Measurements from ENCODE around the gene DMC1.

The DMC1 gene

DNA sequence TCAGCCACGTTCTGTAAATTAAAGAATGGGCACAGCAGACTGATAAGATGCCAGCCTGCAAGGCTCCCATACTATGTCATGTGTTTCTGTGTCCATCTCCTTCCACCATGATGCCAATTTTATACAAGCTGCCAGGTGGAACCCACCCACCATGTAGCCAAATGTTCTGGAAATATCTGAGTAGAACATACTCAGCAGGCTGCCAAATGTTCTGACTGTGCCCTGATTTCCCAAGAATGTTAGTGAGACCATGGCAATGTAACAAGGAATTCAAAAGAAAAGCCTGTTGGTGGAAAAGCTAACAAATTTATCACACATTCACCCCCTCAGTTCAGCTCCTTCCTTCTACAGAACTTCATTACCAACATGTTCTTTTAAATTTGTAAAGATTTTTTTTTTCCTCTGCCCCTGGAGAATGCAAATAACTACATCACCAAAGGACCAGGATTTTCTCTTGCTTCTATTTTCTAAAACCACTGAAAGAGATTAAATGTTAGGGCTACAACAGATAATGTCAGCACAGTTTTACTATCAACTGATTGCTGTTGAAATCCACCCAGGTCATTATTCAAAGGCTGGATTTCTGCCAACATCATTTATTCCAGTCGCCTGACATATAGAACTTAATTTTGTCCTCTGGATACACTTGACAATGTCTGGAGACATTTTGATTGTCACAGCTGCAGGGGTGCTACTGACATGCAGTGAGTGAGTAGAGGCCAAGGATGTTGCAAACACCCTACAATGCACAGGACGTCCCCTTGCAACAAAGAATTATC, 3.1 kb downstream of the DMC1 start:
- no peak for DNase-seq

DNA sequence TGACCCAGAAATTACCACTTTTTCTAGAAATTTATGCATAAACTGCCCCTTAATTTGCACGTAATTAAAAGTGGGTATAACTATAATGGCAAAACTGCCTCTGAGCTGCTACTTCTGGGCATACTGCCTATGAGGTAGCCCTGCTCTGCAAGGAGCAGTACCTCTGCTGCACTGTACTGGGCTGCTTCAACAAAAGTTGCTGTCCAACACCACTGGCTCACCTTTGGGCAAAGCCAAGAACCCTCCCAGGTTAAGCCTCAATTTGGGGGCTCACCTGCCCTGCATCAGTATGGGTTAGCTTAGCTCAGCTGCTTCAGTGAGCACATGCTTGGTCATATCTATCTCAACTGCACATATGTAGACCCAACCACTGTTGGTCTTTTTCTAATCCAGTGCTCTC, 4.5 kb downstream of the DMC1 start:
- DNase-seq, result no peak

DNA sequence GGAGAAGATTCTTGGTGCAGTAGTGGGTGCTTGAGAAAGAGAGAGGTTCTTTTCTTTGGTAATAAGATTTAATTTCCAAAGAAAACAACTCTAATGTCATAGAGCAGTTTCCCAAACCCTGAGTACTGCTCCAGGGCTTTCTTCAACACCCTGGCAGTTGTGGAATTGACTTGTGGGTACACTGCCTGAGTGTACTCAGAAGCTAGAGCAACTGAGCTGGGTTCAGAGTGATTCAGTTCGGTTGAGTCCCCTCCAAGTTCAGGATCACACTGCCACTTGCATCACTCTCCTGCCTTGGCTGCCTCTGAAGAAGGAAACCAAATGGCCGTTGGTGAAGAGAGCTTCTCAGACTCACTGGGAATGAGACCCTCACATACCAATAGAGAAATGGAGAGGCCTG, 5.3 kb downstream of the DMC1 start:
- DNase-seq, result no peak

DNA sequence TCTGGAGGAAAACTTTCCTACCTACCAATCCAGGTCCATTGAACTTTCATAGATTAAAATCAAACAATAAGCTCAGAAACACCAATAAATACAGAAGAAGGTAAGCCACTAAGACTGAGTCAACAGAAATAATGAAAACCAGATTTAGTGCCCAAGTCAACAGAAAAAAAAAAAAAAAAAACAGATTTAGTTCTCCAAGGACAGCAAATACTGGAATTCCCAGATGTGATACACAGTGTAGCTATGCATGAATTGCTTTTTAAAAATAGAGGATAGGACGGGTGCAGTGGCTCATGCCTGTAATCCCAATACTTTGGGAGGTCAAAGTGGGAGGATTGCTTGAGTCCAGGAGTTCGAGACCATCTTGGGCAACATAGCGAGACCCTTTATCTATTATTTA, 15.7 kb downstream of the DMC1 start:
- no peak for DNase-seq

DNA sequence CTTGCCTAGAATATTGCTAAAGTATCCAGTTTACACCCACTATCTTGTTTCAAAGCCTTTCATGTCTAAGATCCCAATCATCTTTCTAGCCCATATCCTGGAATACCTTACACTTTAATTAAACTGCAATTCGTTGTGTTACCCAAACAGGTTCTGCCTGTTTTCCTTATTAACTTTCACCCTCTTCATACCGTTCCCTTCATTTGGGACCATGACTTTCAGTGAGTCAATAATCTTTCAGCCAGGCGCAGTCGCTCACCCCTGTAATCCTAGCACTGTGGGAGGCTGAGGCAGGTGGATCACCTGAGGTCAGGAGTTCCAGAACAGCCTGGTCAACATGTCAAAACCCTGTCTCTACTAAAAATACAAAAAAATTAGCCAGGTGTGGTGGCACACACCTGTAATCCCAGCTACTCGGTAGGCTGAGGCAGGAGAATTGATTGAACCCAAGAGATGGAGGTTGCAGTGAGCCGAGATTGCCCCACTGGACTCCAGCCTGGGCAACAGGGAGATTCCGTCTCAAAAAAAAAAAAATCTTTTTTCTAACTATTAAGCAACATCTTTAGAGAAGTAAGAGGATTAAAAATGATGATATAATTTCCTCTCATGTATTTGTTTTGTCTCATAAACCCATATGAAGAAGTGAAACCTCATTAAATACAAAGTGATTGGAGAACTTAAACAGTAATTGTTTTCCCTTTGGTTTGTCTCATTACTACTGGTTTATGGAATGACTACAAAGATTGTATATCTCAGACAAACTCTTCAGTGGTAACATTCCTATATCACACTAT, 20.7 kb downstream of the DMC1 start:
- no peak for DNase-seq

DNA sequence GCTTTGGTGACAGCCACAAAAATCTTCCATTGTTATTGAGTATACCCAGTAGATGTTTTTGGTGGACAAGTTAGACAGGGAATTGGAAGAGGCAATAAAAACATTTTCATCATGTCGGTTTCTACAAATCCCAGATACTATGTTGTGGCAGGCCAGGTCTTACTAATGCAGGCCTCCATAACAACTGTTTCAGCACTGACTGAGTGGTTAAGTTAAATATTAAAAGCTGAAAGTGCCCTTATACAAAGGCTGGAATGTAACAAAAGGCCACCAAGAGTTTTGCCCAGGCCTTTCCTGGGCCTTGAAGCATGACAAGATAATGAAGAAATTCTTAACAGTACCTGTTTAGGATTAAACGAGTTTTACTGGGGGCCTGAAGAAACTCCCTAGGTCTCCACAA, 29.3 kb downstream of the DMC1 start:
- DNase-seq, result no peak

DNA sequence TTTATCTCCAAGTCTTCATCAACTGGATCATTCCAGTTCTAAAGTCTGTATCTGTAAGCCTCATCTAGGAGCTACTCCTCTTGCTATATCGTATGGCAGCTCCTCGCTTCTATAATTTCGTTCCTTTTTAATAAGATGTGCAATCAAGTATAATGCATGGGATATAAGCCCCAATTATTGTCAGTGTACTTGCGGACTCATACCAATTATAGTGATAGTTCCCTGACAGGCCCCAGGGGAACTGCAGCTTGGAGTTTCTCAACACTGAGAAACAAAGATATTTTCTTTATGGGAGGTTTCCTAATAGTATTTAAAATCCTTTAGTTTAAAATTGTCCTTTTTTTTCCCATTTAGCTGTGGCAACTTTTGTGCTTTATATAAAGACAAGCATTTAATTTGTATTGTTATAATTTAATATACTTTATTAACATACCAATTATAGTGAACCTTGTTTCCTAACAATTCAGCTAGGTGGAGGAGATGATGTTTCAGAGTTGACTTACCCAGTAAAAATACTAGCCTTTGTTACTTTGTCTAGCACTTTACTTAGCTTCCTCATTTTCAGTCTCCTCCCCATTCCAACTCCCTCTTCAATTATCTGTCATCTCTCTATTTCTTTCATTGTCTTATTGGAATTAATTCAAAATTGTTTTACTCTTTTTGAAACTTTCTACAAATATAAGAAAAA, 38.6 kb downstream of the DMC1 start:
- DNase-seq, result no peak

DNA sequence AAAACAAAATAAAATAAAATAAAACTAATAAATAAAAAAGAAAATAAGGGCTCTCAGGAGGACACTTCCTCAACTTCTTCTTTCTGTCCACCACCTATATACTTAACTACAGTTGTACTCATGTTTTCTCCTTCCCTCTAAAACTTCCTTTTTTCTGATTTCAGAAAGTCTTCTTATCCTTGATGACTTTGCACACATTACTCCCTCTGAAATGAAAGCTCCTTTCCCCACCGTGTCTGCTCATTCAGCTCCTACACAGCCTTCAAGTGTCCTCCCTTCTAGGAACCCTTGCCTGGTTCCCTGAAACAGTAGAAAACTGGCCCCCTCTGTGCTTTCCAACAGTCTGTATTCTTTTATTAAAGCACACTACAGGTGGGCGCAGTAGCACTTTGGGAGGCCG, 45.6 kb downstream of the DMC1 start:
- DNase-seq, result no peak

DNA sequence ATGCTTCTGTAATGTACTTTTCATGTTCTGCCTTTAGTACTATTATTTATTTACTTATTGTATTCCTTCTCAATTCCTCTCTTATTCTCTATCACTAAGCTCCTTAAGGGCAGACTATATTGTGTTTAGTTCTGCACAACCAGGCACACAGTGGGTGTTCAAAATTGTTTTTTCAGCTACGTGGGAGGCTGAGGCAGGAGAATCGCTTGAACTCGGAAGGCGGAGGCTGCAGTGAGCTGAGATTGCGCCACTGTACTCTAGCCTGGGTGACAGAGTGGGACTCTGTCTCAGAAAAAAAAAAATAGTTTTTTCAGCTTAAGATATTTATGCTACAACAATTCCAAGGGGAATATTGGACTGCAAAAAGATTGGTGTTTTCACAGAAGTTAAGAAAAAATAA, 46.5 kb downstream of the DMC1 start:
- DNase-seq, result no peak

DNA sequence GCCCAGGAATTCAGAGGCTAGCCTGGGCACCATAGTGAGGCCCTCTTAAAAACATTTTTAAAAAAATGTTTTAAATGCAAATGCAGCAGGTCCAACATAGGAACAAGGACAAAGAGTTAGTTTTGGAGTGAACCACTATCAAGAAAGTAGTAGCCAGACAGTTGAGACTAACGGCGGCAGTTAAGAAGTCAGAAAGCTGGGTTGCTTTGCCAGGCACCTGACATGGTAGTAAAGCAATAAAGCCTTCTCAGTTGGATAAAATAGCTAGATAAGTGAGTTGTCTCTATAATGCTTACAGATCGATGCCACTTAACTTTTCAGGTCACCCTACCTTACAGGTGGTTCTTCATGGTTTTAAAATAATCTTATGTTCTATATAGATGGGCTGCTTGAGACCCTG, 47.0 kb downstream of the DMC1 start:
- no peak for DNase-seq

DNA sequence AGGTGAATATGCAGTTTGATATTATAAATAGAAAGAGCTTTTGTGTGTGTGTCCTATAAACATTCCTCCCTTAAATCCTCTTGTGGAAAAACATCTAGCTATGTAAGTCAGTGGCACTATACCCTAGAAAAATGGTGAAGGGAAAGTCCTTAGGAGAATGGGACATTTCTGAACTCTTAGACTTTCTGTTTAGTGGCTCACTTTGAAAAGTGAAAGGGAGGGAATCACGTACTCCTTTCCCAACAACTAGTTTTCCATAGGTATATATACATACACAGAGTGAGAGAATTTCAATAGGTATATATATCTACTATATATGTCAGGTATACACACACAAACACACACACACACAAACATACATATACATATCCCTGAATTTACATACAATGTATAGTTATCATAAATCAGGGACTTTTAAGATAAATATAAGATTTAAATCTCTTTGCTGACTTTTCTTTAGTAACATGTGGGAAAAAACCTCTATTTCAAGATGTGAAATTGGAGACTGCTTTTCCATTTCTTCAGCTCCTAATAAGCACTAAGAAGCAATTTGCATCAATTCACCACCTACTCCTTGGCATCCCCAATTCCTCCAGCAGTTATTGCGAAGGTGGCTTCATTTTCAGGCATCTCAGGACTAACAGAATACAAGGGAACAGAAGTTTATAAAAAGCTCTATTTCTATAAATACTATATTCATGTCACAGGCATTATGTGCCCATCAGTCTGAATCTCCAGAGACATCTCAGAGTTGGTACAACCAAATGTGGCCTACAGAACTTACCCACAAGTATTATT, 50.3 kb downstream of the DMC1 start:
- DNase-seq, result no peak

DNA sequence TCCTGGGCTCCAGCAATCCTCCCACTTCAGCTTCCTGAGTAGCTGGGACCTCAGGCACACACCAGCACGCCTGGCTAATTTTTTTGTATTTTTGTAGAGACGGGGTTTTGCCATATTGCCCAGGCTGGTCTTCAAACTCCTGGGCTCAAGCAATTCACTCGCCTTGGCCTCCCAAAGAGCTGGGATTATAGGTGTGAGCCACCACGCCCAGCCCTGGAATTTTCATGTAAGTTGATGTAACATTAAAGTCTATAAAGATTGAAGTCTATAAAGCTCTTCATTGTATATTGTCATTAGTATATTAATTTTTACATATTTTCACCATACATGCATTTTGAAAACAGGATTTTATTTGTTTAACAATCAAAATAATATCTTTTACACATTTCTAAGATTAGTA, 51.4 kb downstream of the DMC1 start:
- no peak for DNase-seq

DNA sequence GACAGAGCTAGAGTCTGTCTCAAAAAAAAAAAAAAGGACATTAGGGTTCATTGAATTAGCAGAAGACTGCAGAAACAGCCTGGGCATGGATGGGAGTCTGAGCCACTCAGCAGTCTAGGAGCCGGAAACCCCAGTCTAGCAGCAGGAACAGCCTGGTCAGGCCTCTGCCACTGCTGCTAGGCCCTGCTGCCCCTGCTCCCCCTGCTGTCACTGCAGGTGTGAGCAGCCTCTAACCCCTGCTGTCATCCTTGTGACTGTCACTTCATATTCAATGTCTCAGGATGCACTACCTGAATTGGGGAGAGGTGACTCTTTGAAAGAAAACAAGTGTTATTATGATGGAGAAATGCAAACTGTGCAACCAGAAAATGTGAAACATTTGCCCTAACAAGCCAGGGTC, 56.9 kb downstream of the DMC1 start:
- peak in 1 of 2 donors; percentile 29 for DNase-seq

DNA sequence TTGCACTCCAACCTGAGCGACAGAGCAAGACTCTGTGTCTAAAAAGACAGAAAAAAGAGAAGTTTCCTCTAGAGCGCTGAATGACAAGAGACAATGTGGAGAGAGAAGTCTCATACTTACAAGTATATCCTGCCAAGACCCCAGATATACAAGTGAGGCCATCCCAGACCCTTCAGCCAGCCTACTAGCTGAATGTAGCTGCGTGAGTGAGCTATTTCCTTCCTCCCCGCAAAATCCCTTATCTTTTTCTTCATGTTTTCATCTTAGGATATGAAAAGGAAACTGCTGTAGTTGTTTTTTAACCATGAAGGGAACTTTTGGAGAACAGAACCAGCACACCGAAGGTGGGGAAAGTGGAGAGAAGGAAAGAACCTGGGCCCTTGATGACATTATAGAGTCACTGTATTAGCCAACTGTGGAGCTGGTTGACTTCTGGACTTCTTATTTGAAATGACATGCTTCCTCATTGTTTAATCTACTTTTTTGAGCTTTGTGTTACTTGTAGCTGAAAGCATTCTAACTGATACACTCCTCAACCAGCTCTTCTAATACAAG, 59.5 kb downstream of the DMC1 start:
- no peak for DNase-seq

DNA sequence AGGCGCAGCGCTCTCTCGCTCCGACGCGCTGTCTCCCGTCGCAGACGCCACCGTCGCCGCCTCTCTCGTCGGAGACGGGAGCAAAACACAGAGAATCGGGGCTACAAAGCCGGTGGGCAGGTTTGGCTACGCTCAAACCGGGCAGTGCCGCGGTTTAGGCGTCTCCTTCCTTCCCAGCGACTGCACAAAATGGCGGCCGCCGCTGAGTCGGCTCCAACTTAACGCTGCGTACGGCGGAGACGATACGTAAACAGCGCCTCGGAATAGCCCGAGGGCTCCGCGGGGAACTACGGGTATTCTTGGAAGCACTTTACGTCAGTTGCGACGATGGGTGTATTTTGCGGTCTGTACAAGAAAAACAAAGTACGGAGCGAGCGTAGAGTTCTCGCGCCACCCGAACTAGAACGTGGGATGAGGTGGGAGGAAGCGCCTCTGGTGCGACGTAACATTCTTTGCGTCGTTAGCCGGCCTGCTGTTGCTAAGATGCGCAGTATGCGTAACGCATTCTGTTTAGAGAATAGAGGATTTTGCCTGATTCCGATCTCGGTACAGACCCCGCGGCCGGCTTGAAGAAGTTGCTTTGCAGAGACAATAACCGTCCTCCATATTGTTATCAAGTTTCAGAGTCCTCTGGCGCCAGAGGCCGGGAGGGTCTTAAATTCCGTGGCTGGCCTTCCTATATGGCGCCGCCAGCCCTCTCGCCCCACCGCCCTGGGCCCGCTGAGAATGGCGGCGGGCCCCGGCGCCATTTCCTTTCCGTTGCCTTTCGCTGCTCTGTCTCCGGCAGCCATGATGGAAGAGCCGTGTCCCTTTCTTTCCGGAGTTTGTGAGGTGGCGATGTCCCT, 63.6 kb downstream of the DMC1 start, which contains the start of gene DDX17:
TSS of gene DDX17 (minus strand) at position 194 of the 845 bp plus-strand sequence.
- peak; percentile 91 to 95 for DNase-seq

DNA sequence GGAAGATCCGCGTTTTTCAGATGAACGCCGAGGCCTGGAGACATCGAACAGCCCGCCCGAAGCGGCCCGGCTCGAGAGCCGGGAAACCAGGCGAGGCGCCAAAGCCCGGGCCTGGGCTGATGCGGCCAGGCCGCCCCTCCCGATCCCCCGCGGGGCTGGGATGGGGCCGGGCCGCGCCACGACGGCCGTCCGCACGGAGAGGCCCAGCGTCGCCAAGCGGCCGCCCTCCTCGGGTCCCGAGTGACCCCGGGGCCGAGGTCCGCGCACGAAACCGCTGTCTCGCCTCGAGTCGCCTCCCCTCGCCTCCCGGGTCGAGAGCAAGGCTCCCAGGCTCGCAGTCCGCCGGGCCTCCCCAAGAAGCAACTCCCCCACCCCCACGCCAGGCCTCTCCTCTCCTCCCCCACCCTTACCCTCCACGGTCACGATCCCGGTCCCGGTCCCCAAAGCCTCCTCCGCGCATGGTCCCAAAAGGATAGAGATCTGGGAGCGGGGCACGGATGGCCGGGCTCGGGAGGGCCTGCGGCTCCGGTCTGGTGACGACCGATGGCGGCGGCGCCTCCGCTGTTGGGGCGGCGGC, 64.4 kb downstream of the DMC1 start:
- peak; percentile 57 to 72 for DNase-seq

DNA sequence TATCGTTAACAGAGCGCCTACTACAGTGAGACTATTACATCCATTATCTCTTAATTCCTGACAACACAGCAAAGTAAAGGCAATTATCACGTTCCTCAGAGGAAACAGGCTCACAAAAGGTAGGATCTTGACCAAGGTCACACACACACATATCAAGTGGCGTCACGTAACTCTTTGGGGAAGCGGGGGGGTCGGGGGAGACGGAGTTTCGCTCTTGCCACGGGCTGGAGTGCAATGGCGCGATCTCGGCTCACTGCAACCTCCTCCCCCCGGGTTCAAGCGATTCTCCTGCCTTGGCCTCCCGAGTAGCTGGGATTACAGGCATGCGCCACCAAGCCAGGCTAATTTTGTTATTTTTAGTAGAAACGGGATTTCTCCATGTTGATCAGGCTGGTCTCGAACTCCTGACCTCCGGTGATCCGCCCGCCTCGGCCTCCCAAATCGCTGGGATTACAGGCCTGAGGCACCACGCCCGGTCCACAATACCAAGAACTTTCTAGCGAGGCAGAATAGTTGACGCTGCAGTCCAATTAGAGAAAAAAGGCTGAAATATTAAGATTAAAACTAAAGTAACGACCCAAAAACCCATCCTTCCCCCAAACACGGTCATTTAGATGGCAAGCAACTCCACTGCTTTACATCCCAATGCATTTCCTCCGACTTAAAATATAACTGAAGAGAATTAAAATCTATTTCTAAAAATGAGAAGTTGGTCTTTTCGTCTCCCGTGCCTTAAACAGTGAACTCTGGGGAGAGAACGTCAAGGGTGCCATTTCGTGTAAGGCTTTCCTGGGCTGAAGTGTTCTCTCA, 65.0 kb downstream of the DMC1 start:
- peak; percentile 43 to 49 for DNase-seq

DNA sequence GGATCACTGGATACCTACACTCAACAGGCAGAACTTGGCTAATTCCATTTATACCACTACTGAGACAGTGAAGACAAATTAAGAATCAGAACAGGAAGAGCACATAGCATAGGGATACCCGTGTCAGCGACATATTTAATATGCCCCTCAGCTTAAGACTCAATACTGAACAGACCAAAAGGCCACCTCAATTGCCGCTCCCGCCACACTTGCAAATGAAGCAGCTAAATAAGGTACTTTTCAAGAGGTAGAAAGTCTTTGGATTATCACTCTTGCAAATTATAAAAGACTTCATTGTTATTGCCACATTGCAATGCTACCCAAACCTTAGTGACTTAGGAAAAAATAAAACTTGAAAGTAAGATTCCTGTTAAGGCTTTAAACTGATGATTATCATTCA, 67.0 kb downstream of the DMC1 start:
- DNase-seq, result no peak

DNA sequence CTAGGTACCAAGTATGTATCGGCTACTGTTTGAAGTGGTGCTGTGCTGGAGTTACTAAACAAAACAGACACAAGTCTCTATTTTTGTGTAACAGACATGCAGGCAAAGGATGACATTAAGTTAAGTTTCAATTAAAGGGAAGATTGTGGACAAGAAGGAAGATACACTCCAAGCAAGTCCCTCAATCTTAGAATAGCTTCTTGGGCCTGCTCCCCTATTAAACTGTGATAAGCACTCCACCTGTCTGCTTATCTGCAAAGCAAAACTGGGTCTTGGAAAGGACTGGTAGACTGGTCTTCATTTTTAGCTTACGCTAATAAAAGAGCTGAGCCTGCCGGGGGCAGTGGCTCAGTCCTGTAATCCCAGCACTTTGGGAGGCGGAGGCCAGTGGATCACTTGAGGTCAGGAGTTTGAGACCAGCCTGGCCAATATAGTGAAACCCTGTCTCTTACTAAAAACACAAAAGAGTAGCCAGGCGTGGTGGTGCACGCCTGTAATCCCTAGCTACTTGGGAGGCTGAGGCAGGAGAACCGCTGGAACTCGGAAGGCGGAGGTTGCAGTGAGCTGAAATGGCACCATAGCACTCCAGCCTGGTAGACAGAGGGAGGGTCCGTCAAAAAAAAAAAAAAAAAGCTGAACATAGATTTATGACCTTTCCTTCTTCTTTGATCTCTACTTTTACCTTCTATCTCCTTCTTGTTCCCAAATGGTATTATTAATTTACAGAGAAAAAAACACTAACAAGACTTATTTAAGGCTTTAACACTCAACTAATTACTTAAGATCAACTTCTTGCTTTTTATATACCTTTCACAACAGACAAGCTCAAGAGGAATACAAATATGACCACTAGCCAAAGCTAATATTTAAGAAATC, 67.9 kb downstream of the DMC1 start:
- DNase-seq, result no peak
